GM19395 (cell line): Measurements from ENCODE around the gene PHF21A.

Source experiments
- ATAC-seq: cut with Tn5 transposase; IDR thresholded peaks from one replicate; pipeline ENCODE4 v1.9.1; 2021; ENCODE audit warnings: mild to moderate bottlenecking, moderate library complexity; ENCODE audit not compliant: unreplicated experiment

Gene PHF21A

GRCh38 chr11:46121301-46121723 lies at the start of gene PHF21A:
PHF21A (minus strand) TSS chr11:46121454; CDS start chr11:46084219, 37,235 bp downstream.
- ATAC-seq = peak; percentile 67

DNA sequence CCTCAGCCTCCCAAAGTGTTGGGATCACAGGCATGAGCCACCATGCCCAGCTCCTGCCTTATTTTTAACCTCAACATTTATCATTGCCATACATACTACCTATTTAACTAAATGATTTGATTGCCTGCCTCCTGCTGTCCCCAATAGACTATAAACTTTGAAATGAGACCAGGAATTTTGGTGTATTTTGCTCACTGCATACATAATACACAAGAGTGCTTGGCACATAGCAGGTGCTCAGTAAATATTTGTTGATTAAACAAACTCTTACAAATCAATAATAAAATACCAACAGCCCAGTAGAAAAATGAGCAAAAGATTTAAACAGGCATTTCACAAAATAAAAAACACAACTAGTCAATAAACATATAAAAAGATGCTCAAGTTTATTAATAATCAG lies 49.5 kb upstream of the PHF21A start:
- ATAC-seq = no peak

GRCh38 chr11:46162700-46163099 lies 41.4 kb upstream of the PHF21A start:
- no peak for ATAC-seq

GRCh38 chr11:46161201-46161600 lies 39.9 kb upstream of the PHF21A start:
- no peak for ATAC-seq

DNA sequence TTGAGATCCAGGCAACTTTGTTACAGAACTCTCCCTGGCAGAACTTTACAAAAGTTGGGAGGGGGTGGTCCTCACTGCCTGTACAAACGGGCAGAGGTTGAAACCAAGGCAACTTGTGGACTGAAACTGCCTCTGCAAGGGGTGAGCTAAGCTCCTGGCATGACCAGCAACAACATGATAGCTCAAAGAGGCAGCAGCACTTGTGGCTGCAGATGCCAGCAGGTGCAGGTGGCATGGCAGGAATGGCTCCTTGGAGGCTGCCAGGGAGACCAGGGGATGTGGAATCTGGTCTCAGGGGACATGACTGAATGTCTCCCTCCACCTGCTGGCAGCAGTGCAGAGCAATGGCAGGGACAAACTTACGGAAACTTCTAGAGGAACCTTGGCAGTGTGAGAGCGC lies 38.8 kb upstream of the PHF21A start:
- ATAC-seq = no peak

DNA sequence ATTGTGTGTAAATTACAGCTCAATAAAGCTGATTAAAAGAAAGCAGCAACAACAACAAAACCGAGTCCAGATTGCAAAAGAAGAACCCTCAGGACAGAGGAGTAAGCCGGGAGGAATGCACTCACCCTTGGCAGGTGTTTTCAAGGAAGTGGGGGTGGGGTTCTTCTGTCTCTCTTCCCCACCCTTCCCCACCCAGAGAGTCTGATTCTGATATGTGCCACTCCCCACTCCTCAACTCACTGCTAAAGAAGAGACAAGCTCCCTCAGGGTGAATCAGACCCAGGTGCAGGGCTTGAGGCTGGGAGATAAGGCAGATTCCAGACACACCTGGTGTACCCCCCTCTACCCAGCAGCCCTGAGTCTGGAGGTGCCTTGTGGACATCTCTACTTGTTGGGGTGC lies 38.4 kb upstream of the PHF21A start:
- ATAC-seq = no peak

DNA sequence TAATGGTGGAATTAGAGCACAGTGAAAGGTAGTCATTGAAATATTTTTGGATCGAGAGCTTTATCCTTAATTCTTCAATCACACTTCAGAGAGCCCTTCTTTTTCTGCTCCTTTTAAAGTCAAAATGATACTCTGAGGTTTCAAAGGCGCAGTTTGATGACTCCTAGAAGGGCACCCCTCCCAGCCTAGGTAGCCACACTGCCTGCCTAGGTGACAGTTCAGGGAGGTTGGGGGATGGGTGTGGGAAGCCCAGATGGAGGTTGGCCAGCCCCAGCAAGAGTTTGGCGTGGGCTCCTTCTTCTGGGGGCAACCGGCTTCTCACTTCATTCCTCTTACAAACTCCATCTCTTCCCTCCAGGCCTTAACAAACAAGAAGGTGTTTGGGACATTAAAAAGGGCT lies 28.6 kb upstream of the PHF21A start:
- no peak for ATAC-seq

- ATAC-seq = no peak
Measured at GRCh38 chr11:46149342-46149741, 28.1 kb upstream of the PHF21A start.

- ATAC-seq = no peak
Measured at GRCh38 chr11:46144741-46145140, 23.5 kb upstream of the PHF21A start.

GRCh38 chr11:46143049-46143806 lies 22.0 kb upstream of the PHF21A start:
- ATAC-seq = no peak

GRCh38 chr11:46142561-46142960 lies 21.3 kb upstream of the PHF21A start:
- no peak for ATAC-seq

- no peak for ATAC-seq
Measured at GRCh38 chr11:46141597-46141996, 20.3 kb upstream of the PHF21A start.

DNA sequence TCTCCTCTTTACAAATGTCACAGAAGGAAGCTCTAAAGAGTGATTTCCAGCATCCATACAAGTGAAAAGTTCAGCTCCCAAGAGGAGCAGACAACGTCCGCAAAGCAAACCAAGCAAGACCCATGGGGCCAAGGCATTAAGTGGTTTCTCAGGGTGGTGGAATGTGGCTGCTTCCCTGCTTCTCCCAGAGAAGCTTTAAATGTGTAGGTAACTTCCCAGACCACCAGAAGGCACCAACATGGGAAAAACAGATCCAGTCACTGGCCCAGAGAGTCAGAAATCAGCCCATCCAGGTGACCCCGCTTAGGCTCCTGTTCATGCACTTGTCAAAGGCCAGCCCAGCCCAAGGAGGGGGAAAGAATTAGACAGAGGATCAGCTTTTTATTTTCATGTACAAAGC lies 13.3 kb upstream of the PHF21A start:
- no peak for ATAC-seq

DNA sequence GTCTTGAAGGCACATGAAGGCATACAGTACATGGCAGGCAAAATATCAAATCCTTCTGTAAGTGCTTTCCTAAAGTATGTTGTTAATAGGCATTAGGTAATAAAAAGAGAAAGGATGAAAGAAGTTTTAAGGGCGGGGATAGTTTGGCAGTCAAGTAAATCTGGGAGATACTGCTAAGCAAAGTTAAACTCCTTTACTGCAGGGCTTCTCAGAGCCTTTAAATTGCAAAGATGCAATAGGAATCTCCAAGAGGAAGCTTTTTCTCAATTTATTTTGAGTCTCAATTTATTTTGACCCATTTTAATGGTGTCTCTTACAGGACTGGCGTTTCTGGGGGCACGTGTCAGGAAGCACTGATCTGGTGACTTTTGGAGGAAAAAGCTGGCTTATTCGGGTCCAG lies 12.8 kb upstream of the PHF21A start:
- ATAC-seq = no peak

GRCh38 chr11:46133119-46133518 lies 11.9 kb upstream of the PHF21A start:
- ATAC-seq = no peak

- no peak for ATAC-seq
Measured at GRCh38 chr11:46130286-46130940, 9.2 kb upstream of the PHF21A start.

DNA sequence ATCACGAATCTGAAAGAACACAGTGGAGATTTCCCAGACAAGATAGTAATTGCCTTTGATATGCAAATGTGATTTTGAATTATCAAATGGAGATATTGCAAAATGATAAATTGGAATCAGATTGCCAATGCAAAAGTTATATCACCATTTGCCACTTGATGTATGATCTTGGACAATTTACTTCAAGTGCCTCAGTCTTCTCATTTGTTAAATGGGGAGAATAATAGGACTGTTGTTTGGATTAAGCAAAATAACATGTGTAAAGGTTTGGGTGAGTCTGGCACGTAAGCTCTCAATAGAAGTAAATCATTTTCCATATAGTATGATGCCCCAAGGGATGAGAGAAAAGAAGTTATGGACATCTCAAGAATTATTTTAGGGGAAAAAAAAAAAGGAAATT lies 7.9 kb upstream of the PHF21A start:
- no peak for ATAC-seq

GRCh38 chr11:46127150-46127638 lies 5.9 kb upstream of the PHF21A start:
- ATAC-seq = peak; percentile 90

DNA sequence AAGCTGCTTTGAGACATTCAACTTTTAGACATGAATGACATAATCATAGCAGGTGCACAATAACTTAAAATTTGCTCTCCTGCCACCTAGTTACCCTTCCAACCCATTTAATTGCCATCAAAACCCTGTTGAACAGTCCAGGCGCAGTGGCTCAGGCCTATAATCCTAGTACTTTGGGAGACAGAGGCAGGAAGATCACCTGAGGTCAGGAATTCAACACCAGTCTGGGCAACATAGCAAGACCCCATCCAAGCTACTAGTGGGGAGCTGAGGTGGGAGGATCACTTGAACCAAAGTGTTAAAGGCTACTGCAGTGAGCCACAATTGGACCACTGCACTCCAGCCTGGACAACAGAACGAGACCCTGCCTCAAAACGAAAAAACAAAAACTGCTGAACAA lies 4.0 kb upstream of the PHF21A start:
- ATAC-seq = no peak

GRCh38 chr11:46122945-46123715 lies 1.9 kb upstream of the PHF21A start:
- no peak for ATAC-seq

GRCh38 chr11:46121724-46122477 lies 647 bp upstream of the PHF21A start:
- peak; percentile 49 for ATAC-seq
